GM18508 (cell line): ENCODE results near the gene SMARCA4.

Source experiments
- ATAC-seq: cut with Tn5 transposase; IDR thresholded peaks from one replicate; pipeline ENCODE4 v1.9.1; 2021; ENCODE audit warnings: moderate number of reproducible peaks; ENCODE audit not compliant: insufficient read depth, unreplicated experiment

The SMARCA4 gene

DNA sequence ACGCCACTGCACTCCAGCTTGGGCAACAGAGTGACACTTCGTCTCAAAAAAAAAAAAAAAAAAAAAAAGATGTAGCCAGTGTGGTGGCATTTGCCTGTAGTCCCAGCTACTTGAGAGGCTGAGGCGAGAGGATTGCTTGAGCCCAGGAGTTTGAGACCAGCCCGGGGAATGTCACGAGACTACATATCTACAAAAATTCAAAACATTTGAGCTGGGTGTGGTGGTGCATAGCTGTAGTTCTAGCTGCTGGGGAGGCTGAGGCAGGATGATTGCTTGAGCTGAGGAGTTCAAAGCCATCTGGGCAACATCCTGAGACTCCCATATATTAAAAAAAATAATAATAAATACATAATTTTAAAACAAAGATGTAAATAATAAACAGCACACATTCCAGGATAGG lies 46.6 kb downstream of the SMARCA4 start:
- ATAC-seq, result no peak

- no peak for ATAC-seq
Measured at GRCh38 chr19:11007962-11008532, 47.2 kb downstream of the SMARCA4 start.

DNA sequence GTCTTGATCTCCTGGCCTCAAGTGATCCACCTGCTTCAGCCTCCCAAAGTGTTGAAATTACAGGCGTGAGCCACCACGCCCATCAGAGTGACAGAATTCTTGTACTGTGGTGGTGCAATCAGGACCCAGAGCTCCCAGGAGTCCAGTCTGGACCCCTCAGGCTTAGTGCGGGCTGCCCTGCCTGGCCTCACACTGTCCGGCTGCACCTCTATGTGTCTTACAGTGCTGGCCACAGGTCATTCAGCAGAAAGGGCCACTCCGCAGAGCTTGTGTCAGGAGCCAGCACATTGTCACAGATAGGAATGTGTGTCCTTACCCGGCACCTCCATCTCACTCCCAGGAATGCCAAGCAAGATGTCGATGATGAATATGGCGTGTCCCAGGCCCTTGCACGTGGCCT lies 49.2 kb downstream of the SMARCA4 start:
- ATAC-seq, result no peak

GRCh38 chr19:11012507-11012906 lies 51.7 kb downstream of the SMARCA4 start:
- ATAC-seq, result no peak

- ATAC-seq, result no peak
Measured at GRCh38 chr19:11013771-11014170, 52.9 kb downstream of the SMARCA4 start.

DNA sequence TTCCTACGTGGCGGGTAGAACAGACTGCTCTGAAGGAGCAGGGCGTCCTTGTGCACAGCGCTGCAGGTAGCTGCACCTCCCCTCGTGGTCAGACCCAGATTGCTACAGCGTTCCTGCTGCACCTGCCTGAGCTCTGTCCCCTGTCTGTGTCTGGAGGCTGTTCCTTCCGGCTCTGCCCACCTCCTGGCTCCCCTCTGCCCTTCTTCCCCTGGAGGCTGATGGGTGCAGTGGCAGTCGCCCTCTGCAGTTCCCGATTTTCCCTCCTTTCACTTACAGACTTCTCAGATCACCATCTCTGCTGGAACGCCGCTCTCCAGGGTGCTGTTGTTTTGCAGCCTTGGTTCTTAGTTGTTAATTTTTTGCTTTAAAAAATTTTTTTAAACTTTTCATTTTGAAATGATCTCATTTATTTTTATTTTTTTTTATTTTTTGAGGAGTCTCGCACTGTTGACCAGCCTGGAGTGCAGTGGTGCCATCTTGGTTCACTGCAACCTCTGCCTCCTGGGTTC lies 53.6 kb downstream of the SMARCA4 start:
- ATAC-seq, result no peak

DNA sequence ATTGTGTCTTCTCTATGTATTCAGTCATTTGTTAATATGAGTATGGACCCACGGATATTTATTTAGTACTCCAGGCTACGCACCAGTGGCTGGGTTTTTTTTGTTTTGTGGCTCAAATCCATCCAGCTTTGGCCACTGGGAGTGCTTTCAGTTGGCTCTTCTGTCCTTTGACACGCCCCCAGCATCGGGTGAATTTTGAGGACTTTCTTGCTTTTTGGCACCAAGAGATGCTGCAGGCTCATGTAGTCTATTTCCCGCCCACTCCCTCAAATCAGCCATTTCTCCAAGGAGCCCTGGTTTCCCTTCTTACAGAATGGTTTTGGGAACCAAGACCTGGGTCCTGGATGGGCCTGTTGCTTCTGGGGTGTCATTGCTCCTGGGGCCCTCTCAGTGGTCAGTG lies 55.8 kb downstream of the SMARCA4 start:
- ATAC-seq, result no peak

GRCh38 chr19:11017275-11018035 lies 56.6 kb downstream of the SMARCA4 start:
- no peak for ATAC-seq

GRCh38 chr19:11018179-11018578 lies 57.3 kb downstream of the SMARCA4 start:
- no peak for ATAC-seq

DNA sequence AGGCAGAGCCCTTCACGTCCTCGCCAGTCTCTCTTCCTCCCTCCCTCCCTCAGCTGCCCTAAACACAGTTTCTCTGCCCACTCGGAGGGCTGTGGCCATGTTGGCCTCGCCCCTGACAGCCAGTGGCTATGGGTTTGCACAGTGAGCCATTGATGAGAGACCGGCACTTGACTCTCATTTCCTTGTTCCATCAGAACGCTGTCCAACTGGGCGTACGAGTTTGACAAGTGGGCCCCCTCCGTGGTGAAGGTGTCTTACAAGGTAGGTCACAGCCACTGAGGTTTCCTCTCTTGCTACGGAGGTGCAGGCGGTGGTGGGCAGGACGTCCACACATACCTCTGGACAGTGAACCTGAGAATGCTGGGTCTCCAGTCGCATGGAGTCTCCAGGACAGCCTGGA lies 57.9 kb downstream of the SMARCA4 start:
- ATAC-seq, result no peak

GRCh38 chr19:11019262-11019661 lies 58.4 kb downstream of the SMARCA4 start:
- ATAC-seq, result no peak

- no peak for ATAC-seq
Measured at GRCh38 chr19:11019824-11020223, 59.0 kb downstream of the SMARCA4 start.

- no peak for ATAC-seq
Measured at GRCh38 chr19:11020423-11020822, 59.6 kb downstream of the SMARCA4 start.

DNA sequence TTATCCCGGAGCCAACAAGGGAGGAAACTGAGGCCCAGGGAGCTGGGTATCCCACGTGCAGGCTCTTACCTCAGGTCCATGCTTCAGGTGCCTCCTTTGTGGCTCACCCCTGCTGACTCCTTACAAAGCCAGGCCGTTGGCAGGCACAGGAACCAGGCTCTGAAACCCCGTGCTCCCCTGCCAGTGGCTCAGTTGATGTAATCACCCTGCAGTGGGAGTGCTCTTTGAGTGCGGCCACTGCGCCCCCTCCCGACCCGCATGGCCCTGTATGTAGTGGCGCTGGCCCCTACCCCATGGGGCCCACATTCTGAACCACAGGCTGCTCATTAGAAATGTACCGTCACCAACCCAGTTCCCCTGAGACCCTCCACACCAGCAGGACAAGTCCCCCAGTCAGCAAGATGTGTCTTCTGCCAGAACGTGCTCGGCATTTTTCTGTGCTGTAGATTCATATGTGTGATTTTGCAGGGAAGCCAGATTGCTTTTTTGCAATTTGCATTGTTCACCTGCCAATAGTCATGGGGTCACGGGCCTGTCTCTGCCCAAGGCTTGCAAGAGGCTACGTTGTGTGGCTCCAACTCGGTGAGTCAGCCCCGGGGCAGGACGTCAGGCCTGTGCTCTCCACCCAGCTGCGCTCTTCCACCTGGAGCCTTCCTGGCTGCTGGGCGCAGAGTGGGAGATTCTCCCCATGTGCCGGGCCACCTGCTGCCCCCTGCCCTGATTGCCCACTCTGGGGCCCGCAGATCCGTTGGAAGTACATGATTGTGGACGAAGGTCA lies 60.3 kb downstream of the SMARCA4 start:
- ATAC-seq, result no peak

DNA sequence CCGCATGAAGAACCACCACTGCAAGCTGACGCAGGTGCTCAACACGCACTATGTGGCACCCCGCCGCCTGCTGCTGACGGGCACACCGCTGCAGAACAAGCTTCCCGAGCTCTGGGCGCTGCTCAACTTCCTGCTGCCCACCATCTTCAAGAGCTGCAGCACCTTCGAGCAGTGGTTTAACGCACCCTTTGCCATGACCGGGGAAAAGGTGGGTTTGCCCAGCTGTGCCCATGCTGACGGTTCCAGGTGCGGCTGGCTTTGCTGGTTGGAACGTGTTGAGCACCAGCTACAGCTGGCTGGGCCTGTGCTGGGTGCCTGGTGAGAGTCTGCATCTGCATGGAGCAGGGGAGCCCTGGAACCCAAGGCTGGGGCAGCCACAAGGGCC lies 60.9 kb downstream of the SMARCA4 start:
- ATAC-seq, result no peak

DNA sequence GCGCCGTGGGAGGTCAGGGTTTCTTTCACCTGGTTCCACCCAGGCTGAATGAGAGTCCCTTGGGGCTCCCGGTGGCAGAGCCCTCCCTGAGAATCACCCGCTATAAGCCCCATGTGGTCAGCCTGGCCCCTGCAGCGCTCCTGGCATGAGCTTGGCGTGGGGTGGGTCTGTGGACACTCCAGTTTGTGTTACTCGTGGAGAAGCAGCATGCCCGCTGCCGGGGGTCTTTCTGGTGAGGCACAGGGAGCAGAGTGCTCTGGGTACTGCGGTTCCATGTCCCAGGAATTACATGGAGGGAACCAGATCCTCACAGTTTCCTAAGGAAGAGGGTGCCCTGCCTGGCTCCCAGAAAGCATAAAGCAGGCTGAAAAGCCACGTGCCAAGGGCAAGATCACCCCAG lies 62.2 kb downstream of the SMARCA4 start:
- ATAC-seq, result no peak

DNA sequence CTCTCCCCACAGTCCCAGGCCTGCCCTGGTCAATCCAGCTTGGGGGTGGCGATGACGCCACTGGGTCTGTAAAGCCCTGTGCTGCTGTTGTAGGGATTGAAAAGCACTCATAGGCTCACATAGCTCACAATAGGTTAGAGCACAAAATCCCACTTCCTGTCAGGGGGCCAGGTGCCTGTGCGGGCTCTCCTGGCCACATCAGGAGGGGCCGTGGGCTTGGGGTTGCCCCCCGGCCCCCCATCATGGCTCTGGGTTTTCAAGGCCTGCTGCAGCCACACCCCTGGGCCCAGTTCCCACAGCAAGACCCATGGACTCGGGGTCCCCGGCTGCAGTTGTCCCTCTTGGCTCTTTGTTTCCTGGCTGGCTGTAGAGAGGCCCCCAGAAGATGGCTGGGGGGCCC lies 62.9 kb downstream of the SMARCA4 start:
- no peak for ATAC-seq

GRCh38 chr19:11024259-11024658 lies 63.4 kb downstream of the SMARCA4 start:
- ATAC-seq, result no peak

GRCh38 chr19:11025006-11025405 lies 64.2 kb downstream of the SMARCA4 start:
- no peak for ATAC-seq

GRCh38 chr19:11025445-11025844 lies 64.6 kb downstream of the SMARCA4 start:
- ATAC-seq, result no peak

- no peak for ATAC-seq
Measured at GRCh38 chr19:11025997-11026396, 65.2 kb downstream of the SMARCA4 start.
